WTC11 (cell line): ENCODE results near the gene CLPTM1. TPM values are rescaled to one million over a fixed set of nuclear protein-coding genes. Genes with fewer than 3 reads are reported as not detected.

Source experiments
- ATAC-seq: fragments of 200-7000 bp; cut with Tn5 transposase; 2 replicates; pipeline ENCODE4 v1.10.0; 2021; ENCODE audit warnings: mild to moderate bottlenecking, moderate library complexity
- CTCF ChIA-PET: fragments of 300-600 bp; sonication (Branson Sonifier 250); formaldehyde crosslinking; loops from one replicate; lab custom pipeline; 2021; ENCODE audit warnings: antibody characterized with exemption; lab: Charles Lee
- POLR2A ChIA-PET: fragments of 350-600 bp; sonication (Branson Sonifier 250); formaldehyde crosslinking; loops from one replicate; lab custom pipeline; 2021; ENCODE audit warnings: antibody characterized with exemption; lab: Charles Lee
- DNase-seq: peaks from one replicate; pipeline ENCODE4 v3.0.0; 2021; ENCODE audit warnings: low spot score
- H3K27ac Mint-ChIP-seq: 2 replicates; pipeline ENCODE4 v1.8.0; 2021; ENCODE audit warnings: mixed read lengths
- H3K27me3 Mint-ChIP-seq: 2 replicates; pipeline ENCODE4 v1.8.0; 2021; ENCODE audit warnings: low read depth, mild to moderate bottlenecking, moderate library complexity, mixed read lengths
- H3K36me3 Mint-ChIP-seq: 2 replicates; pipeline ENCODE4 v1.8.0; 2021; ENCODE audit warnings: mixed read lengths
- H3K4me1 Mint-ChIP-seq: 2 replicates; pipeline ENCODE4 v1.8.0; 2022; ENCODE audit warnings: mixed read lengths
- H3K4me3 Mint-ChIP-seq: 2 replicates; pipeline ENCODE4 v1.8.0; 2021; ENCODE audit warnings: mild to moderate bottlenecking, moderate library complexity, mixed read lengths
- H3K9me3 Mint-ChIP-seq: 2 replicates; pipeline ENCODE4 v1.8.0; 2021; ENCODE audit warnings: mixed read lengths
- E2F4 ChIP-seq: sonication (generic); formaldehyde crosslinking; IDR thresholded peaks from 2 replicates; pipeline ENCODE4 v1.8.1; 2022; ENCODE audit warnings: low read depth, mild to moderate bottlenecking, moderate library complexity, missing genetic modification reagents, borderline replicate concordance
- E2F5 ChIP-seq: sonication (generic); formaldehyde crosslinking; IDR thresholded peaks from 2 replicates; pipeline ENCODE4 v1.8.1; 2022; ENCODE audit warnings: mild to moderate bottlenecking, moderate library complexity, missing genetic modification reagents
- FOXK1 ChIP-seq: sonication (generic); formaldehyde crosslinking; IDR thresholded peaks from 2 replicates; pipeline ENCODE4 v1.8.0; 2022; ENCODE audit warnings: mild to moderate bottlenecking, moderate library complexity, missing genetic modification reagents
- GABPB1 ChIP-seq: sonication (generic); formaldehyde crosslinking; IDR thresholded peaks from 2 replicates; pipeline ENCODE4 v1.8.1; 2023; ENCODE audit warnings: mild to moderate bottlenecking, missing genetic modification reagents
- GTF2I ChIP-seq: fragments of 250-450 bp; sonication (Bioruptor Pico); conservative IDR thresholded peaks from 2 replicates; pipeline ENCODE4 v1.4.0; 2021; ENCODE audit warnings: mild to moderate bottlenecking
- HMGA2 ChIP-seq: fragments of 250-450 bp; sonication (Bioruptor Pico); IDR thresholded peaks from 2 replicates; pipeline ENCODE4 v1.4.0; 2021; ENCODE audit warnings: mild to moderate bottlenecking, moderate library complexity
- RELA ChIP-seq: sonication (generic); formaldehyde crosslinking; IDR thresholded peaks from 2 replicates; pipeline ENCODE4 v1.8.1; 2022; ENCODE audit warnings: missing genetic modification reagents, mild to moderate bottlenecking, borderline replicate concordance
- RORB ChIP-seq: fragments of 250-450 bp; sonication (Bioruptor Pico); IDR thresholded peaks from 2 replicates; pipeline ENCODE4 v1.9.0; 2021; ENCODE audit warnings: mild to moderate bottlenecking
- TEAD1 ChIP-seq: sonication (generic); formaldehyde crosslinking; IDR thresholded peaks from 2 replicates; pipeline ENCODE4 v1.8.0; 2022; ENCODE audit warnings: mild to moderate bottlenecking, missing genetic modification reagents
- ZNF121 ChIP-seq: sonication (generic); formaldehyde crosslinking; IDR thresholded peaks from 2 replicates; pipeline ENCODE4 v1.8.0; 2023; ENCODE audit warnings: missing genetic modification reagents
- total RNA-seq: library from RNA; stranded (reverse); gene quantifications from 3 replicates; pipeline ENCODE4 v1.2.3, GENCODE V29; 2021
- TF ChIP-seq, protein P1 (sequence below): fragments of 200-600 bp; IDR thresholded peaks from 2 replicates; pipeline ENCODE4 v1.8.0; 2022; ENCODE audit warnings: antibody characterized with exemption

The CLPTM1 gene
- total RNA-seq, 1 experiment from 2014 or later = 85.6 TPM

GRCh38 chr19:44951179-44952159, 3.7 kb upstream of the CLPTM1 start:
- Mint-ChIP-seq H3K4me1 (peaks cover 14% of the 10 kb centered on the region), H3K27me3 (no peaks in the 10 kb centered on the region), H3K9me3 (no peaks in the 10 kb centered on the region), H3K27ac (no peak overlapping the region), H3K36me3 (no peaks in the 10 kb centered on the region), H3K4me3 (no peak overlapping the region)
- DNase-seq = peak; percentile 57
- ATAC-seq = peak; percentile 19
- POLR2A ChIA-PET = interaction anchor here (0.6 to 0.8 kb wide), 2 partner anchors 41 to 46 kb away, joined by 3 to 8 read pairs; partner anchors contain the start of gene APOE
- CTCF ChIA-PET = interaction anchor here (0.6 to 3.0 kb wide), 19 partner anchors 8 to 167 kb away, joined by 3 to 54 read pairs (median 5); partner anchors contain the start of genes APOE, NECTIN2 and TOMM40
- TF ChIP-seq, protein P1, sequence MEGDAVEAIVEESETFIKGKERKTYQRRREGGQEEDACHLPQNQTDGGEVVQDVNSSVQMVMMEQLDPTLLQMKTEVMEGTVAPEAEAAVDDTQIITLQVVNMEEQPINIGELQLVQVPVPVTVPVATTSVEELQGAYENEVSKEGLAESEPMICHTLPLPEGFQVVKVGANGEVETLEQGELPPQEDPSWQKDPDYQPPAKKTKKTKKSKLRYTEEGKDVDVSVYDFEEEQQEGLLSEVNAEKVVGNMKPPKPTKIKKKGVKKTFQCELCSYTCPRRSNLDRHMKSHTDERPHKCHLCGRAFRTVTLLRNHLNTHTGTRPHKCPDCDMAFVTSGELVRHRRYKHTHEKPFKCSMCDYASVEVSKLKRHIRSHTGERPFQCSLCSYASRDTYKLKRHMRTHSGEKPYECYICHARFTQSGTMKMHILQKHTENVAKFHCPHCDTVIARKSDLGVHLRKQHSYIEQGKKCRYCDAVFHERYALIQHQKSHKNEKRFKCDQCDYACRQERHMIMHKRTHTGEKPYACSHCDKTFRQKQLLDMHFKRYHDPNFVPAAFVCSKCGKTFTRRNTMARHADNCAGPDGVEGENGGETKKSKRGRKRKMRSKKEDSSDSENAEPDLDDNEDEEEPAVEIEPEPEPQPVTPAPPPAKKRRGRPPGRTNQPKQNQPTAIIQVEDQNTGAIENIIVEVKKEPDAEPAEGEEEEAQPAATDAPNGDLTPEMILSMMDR = peak; percentile 80
- TF ChIP-seq RORB (CRISPR knock-in tag) (no peak), TEAD1 (CRISPR knock-in tag) (no peak), FOXK1 (CRISPR knock-in tag) (no peak), GTF2I (CRISPR knock-in tag) (no peak)

GRCh38 chr19:44954278-44954648, 917 bp upstream of the CLPTM1 start:
- Mint-ChIP-seq H3K27ac (peak overlapping the region; percentile 100), H3K4me3 (peak overlapping the region; percentile 99), H3K27me3 (no peaks in the 10 kb centered on the region), H3K9me3 (no peaks in the 10 kb centered on the region), H3K4me1 (peaks cover 22% of the 10 kb centered on the region), H3K36me3 (no peaks in the 10 kb centered on the region)
- TF ChIP-seq E2F4 (CRISPR knock-in tag) (no peak), HMGA2 (CRISPR knock-in tag) (no peak), FOXK1 (CRISPR knock-in tag) (no peak), ZNF121 (CRISPR knock-in tag) (no peak), E2F5 (CRISPR knock-in tag) (no peak)
- ATAC-seq = no peak
- ChIA-PET CTCF (interaction anchor here (0.5 to 1.6 kb wide), 9 partner anchors 9 to 303 kb away, joined by 3 to 6 read pairs (median 3); partner anchors contain the start of gene APOE), POLR2A (interaction anchor here (0.6 to 1.4 kb wide), 5 partner anchors 13 to 64 kb away, joined by 3 to 6 read pairs (median 5); partner anchors contain the start of genes APOC1, APOE and TOMM40)
- DNase-seq = no peak

DNA sequence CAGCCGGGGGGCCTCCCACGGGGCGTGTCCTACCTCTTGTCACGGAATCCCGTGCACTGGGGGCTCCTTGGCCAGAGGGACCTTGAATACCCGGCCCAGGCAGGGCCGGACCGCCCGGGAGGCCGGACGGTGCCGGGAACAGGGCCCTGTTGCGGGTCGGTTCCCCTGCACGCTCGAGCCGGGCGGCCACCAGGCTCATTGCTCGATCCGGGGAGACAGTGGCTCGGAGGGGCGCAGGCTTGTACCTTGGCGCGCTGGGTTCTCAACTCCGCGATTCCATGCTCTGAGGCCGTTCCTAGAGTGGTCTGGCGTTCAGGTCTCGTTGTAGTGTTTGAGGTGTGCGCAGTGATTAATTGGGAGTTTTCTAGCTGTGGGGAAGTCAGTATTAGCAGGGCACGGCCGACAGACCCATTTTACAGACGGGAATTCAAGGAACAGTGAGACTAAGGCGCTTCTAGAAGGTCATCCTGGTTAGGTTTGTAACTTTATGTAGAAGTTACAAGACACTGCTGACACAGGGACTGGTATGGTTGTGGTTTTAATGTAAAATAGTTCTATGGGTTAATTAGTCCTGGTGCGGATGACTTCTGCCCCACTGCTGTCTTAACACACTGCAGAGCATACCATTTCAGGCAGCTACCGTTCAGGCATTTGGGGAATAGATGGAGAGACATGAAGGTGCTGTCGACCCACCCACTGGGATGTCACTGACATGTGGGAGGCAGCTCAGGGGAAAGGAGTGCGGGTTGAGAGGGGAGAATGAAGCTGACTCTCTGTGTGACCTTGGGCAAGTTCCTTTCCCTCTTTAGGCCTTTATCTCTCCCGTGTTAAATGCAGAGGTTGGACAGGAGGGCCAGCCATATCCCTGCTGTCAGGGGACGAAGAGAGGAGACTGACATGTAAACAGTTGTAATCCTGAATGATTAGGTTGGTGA, 592 bp downstream of the CLPTM1 start:
- CTCF ChIA-PET = interaction anchor here (1.0 kb wide), 2 partner anchors 33 to 45 kb away, joined by 3 to 4 read pairs; no protein-coding TSS in a partner anchor
- POLR2A ChIA-PET = no interaction called here
- no peak; the same call in 1 of the 2 replicates for TF ChIP-seq GABPB1 (CRISPR knock-in tag)
- TF ChIP-seq RELA (CRISPR knock-in tag) = 0 out of 2 replicates have a peak, but pooled peaks have one; percentile 43
- peak overlapping the region; percentile 85 for H3K27ac Mint-ChIP-seq
- no peaks in the 10 kb centered on the region for H3K36me3 Mint-ChIP-seq
- no peaks in the 10 kb centered on the region for H3K9me3 Mint-ChIP-seq
- no peaks in the 10 kb centered on the region for H3K27me3 Mint-ChIP-seq
- H3K4me3 Mint-ChIP-seq = peak overlapping the region; percentile 99
- H3K4me1 Mint-ChIP-seq = peaks cover 22% of the 10 kb centered on the region
- DNase-seq = no peak
- ATAC-seq = peak; percentile 7
